H1 (cell line): ENCODE measurements around the gene MTPN. TPM values are rescaled to one million over a fixed set of nuclear protein-coding genes. Genes with fewer than 3 reads are reported as not detected.

Experiments
- CTCF ChIA-PET: fragments of 300-600 bp; sonication (Branson Sonifier 250); formaldehyde crosslinking; loops from one replicate; lab custom pipeline; 2021; ENCODE audit not compliant: partially characterized antibody; lab: Charles Lee
- POLR2A ChIA-PET: fragments of 300-600 bp; sonication (Branson Sonifier 250); formaldehyde crosslinking; loops from one replicate; lab custom pipeline; 2021; ENCODE audit warnings: inconsistent platforms; ENCODE audit not compliant: partially characterized antibody; lab: Charles Lee
- DNase-seq, 2 experiments: peaks; one replicate each; pipeline versions ENCODE4 v3.0.0 to v3.0.0-alpha.2; 2010 to 2022; ENCODE audit warnings: low spot score in 2 of 2, low read depth in 1 of 2, mixed read lengths in 1 of 2
- FAIRE-seq: peaks from 2 replicates; lab custom pipeline; 2011; peaks lifted over from hg19 to GRCh38; lab: Jason Lieb, UNC
- H2AFZ ChIP-seq: 2 replicates; pipeline ENCODE4 v1.8.1; 2012; ENCODE audit warnings: low read length, inconsistent platforms
- H2AK5ac ChIP-seq: 2 replicates; pipeline ENCODE4 v1.6.1; 2013; ENCODE audit warnings: low read depth, low read length
- H2BK120ac ChIP-seq: replicated peaks from 2 replicates; pipeline ENCODE3; 2013; ENCODE audit warnings: low read depth, low read length, inconsistent platforms
- H2BK12ac ChIP-seq: 2 replicates; pipeline ENCODE4 v1.6.1; 2013; ENCODE audit warnings: low read depth, low read length
- H2BK15ac ChIP-seq: 2 replicates; pipeline ENCODE4 v1.6.1; 2013; ENCODE audit warnings: low read length
- H2BK20ac ChIP-seq: 2 replicates; pipeline ENCODE4 v1.6.1; 2013; ENCODE audit warnings: low read length
- H2BK5ac ChIP-seq: 2 replicates; pipeline ENCODE4 v1.6.1; 2013; ENCODE audit warnings: low read depth, low read length
- H3K14ac ChIP-seq: 2 replicates; pipeline ENCODE4 v1.6.1; 2013; ENCODE audit warnings: inconsistent platforms; ENCODE audit not compliant: insufficient read length
- H3K18ac ChIP-seq: 2 replicates; pipeline ENCODE4 v1.6.1; 2013; ENCODE audit warnings: low read length; ENCODE audit errors: extremely low read depth
- H3K23ac ChIP-seq: 2 replicates; pipeline ENCODE4 v1.6.1; 2013; ENCODE audit warnings: inconsistent platforms; ENCODE audit not compliant: insufficient read length
- H3K23me2 ChIP-seq: 2 replicates; pipeline ENCODE4 v1.6.1; 2013; ENCODE audit warnings: low read depth, low read length
- H3K27ac ChIP-seq: 2 replicates; pipeline ENCODE4 v1.6.1; 2011; ENCODE audit warnings: low read depth, low read length, inconsistent platforms
- H3K27me3 ChIP-seq, 4 experiments: replicated peaks in 1 of 4; 1 replicate in 1 of 4; 2 replicates in 3 of 4; pipeline versions ENCODE4 v1.6.1 to v1.8.1; 2011 to 2013; ENCODE audit warnings: low read length in 3 of 4, mild to moderate bottlenecking in 3 of 4, inconsistent platforms in 2 of 4, mixed read lengths in 2 of 4, moderate library complexity in 1 of 4; ENCODE audit not compliant: control insufficient read depth in 3 of 4, insufficient read depth in 3 of 4; ENCODE audit errors: extremely low read depth in 1 of 4
- H3K36me3 ChIP-seq, 4 experiments: 2 replicates each; pipeline versions ENCODE4 v1.6.1 to v1.8.1; 2011 to 2013; ENCODE audit warnings: mild to moderate bottlenecking in 4 of 4, low read length in 3 of 4, moderate library complexity in 2 of 4, control low read depth in 1 of 4, inconsistent platforms in 1 of 4; ENCODE audit not compliant: insufficient read depth in 4 of 4, control insufficient read depth in 2 of 4
- H3K4ac ChIP-seq: replicated peaks from 2 replicates; pipeline ENCODE3; 2013; ENCODE audit warnings: low read length, low read depth, mixed read lengths, inconsistent platforms; ENCODE audit not compliant: insufficient read length
- H3K4me1 ChIP-seq, 4 experiments: replicated peaks in 1 of 4; 1 replicate in 1 of 4; 2 replicates in 3 of 4; pipeline versions ENCODE4 v1.6.1 to v1.8.1; 2011 to 2013; ENCODE audit warnings: low read length in 3 of 4, inconsistent platforms in 2 of 4, mixed read lengths in 1 of 4; ENCODE audit not compliant: insufficient read depth in 4 of 4, control insufficient read depth in 3 of 4
- H3K4me2 ChIP-seq, 2 experiments: 2 replicates each; pipeline versions ENCODE4 v1.6.1 to v1.8.1; 2011 to 2013; ENCODE audit warnings: low read depth in 2 of 2, low read length in 2 of 2, control low read depth in 1 of 2, inconsistent platforms in 1 of 2, mild to moderate bottlenecking in 1 of 2; ENCODE audit not compliant: insufficient read depth in 1 of 2
- H3K4me3 ChIP-seq, 4 experiments: fragments of 200-600, 300-600 bp in 1 of 4; sonication (generic), shearing (Covaris generic), sonication (Bioruptor Twin) in 1 of 4; 2 replicates each; pipeline versions ENCODE4 v1.5.1 to v1.8.1; 2011 to 2016; ENCODE audit warnings: low read length in 4 of 4, low read depth in 3 of 4, control low read depth in 2 of 4, inconsistent platforms in 2 of 4, mild to moderate bottlenecking in 2 of 4, mixed read lengths in 1 of 4, moderate library complexity in 1 of 4; ENCODE audit not compliant: insufficient read depth in 2 of 4; ENCODE audit errors: extremely low read depth in 1 of 4
- H3K56ac ChIP-seq: replicated peaks from 2 replicates; pipeline ENCODE3; 2013; ENCODE audit warnings: low read depth, mild to moderate bottlenecking, mixed read lengths, low read length, inconsistent platforms; ENCODE audit not compliant: insufficient read length
- H3K79me1 ChIP-seq: 2 replicates; pipeline ENCODE4 v1.6.1; 2013; ENCODE audit warnings: low read depth, low read length, control low read depth
- H3K79me2 ChIP-seq, 2 experiments: 2 replicates each; pipeline versions ENCODE4 v1.6.1 to v1.8.1; 2012 to 2013; ENCODE audit warnings: low read length in 2 of 2, mild to moderate bottlenecking in 2 of 2, inconsistent platforms in 1 of 2; ENCODE audit not compliant: insufficient read depth in 2 of 2, control insufficient read depth in 1 of 2
- H3K9ac ChIP-seq, 4 experiments: replicated peaks in 1 of 4; 1 replicate in 1 of 4; 2 replicates in 3 of 4; pipeline versions ENCODE4 v1.6.1 to v1.8.1; 2011 to 2013; ENCODE audit warnings: low read depth in 3 of 4, low read length in 3 of 4, control low read depth in 2 of 4, mild to moderate bottlenecking in 2 of 4, moderate library complexity in 2 of 4, inconsistent platforms in 1 of 4; ENCODE audit errors: extremely low read depth in 1 of 4
- H3K9me3 ChIP-seq, 2 experiments: 2 replicates each; pipeline versions ENCODE4 v1.6.1 to v1.8.1; 2012 to 2013; ENCODE audit warnings: mild to moderate bottlenecking in 2 of 2, moderate library complexity in 2 of 2, control low read depth in 1 of 2, inconsistent platforms in 1 of 2, low read depth in 1 of 2, low read length in 1 of 2, mixed read lengths in 1 of 2; ENCODE audit not compliant: insufficient read depth in 2 of 2
- H4K20me1 ChIP-seq, 2 experiments: replicated peaks in 1 of 2; 2 replicates each; pipeline versions ENCODE3 to v1.8.1; 2011 to 2013; ENCODE audit warnings: inconsistent platforms in 2 of 2, low read length in 2 of 2, mild to moderate bottlenecking in 1 of 2; ENCODE audit not compliant: insufficient read depth in 2 of 2, control insufficient read depth in 1 of 2
- H4K5ac ChIP-seq: 2 replicates; pipeline ENCODE4 v1.6.1; 2013; ENCODE audit warnings: low read length, low read depth, mixed read lengths, inconsistent platforms; ENCODE audit not compliant: insufficient read length
- H4K8ac ChIP-seq: 2 replicates; pipeline ENCODE4 v1.8.0; 2013; ENCODE audit warnings: mild to moderate bottlenecking, moderate library complexity, low read length, inconsistent platforms; ENCODE audit not compliant: insufficient read depth; ENCODE audit errors: extremely low read depth
- H4K91ac ChIP-seq: replicated peaks from 2 replicates; pipeline ENCODE3; 2013; ENCODE audit warnings: low read length, mixed read lengths, inconsistent platforms; ENCODE audit not compliant: insufficient read length
- CBX8 ChIP-seq: fragments of 300-800, 300-1000 bp; sonication (generic); IDR thresholded peaks from 2 replicates; pipeline ENCODE4 v1.7.1; 2016; ENCODE audit warnings: low read depth, low read length, borderline replicate concordance
- CHD1 ChIP-seq: IDR thresholded peaks from 2 replicates; pipeline ENCODE4 v1.6.1; 2012; ENCODE audit warnings: low read depth, low read length, improper control_type of control experiment
- CHD2 ChIP-seq: IDR thresholded peaks from 2 replicates; pipeline ENCODE4 v1.6.1; 2012; ENCODE audit warnings: low read length, improper control_type of control experiment
- CTBP2 ChIP-seq: IDR thresholded peaks from 2 replicates; pipeline ENCODE4 v1.7.0; 2011; ENCODE audit warnings: borderline replicate concordance, mild to moderate bottlenecking, moderate library complexity, mixed read lengths, low read length; ENCODE audit not compliant: insufficient read depth, insufficient read length
- E2F6 ChIP-seq: IDR thresholded peaks from 2 replicates; pipeline ENCODE4 v1.6.1; 2012; ENCODE audit warnings: inconsistent platforms
- PHF8 ChIP-seq: fragments of 200-600 bp; sonication (generic); conservative IDR thresholded peaks from 2 replicates; pipeline ENCODE4 v1.7.1; 2012; ENCODE audit warnings: low read depth, mild to moderate bottlenecking, inconsistent platforms, low read length, moderate library complexity
- YY1 ChIP-seq: IDR thresholded peaks from 2 replicates; pipeline ENCODE4 v1.6.1; 2011; ENCODE audit warnings: low read depth, mild to moderate bottlenecking, low read length
- WGBS, 2 experiments: shearing (Covaris generic) in 1 of 2; methylation state at CpG; one replicate each; pipeline versions ENCODE4 v1.1.6 to v1.1.7; 2013 to 2015; ENCODE audit warnings: low lambda C conversion rate in 2 of 2, mixed read lengths in 2 of 2, inconsistent platforms in 1 of 2, low coverage in 1 of 2, missing lambda C conversion rate in 1 of 2; ENCODE audit not compliant: insufficient replicate concordance in 2 of 2, insufficient coverage in 1 of 2, insufficient read length in 1 of 2; ENCODE audit errors: extremely low coverage in 1 of 2, missing lambda C conversion rate in 1 of 2; 5-methylcytosine and 5-hydroxymethylcytosine counted together
- polyA plus RNA-seq, 7 experiments: library from polyadenylated mRNA; depleted of rRNA in 3 of 7; stranded (reverse) in 5 of 7; unstranded in 2 of 7; fragments of >200 nt in 5 of 7; fragments of 200-250 nt in 2 of 7; gene quantifications; 1 replicate in 5 of 7; 2 replicates in 1 of 7; 4 replicates in 1 of 7; pipeline versions ENCODE4 v1.2.1 to v1.2.3, GENCODE V29; 2011 to 2013; ENCODE audit warnings: missing spikeins in 2 of 7, mixed read lengths in 2 of 7
- total RNA-seq: library from RNA; stranded (reverse); fragmentation: NEBNext Ultra II Directional; extraction: Animal tissue kit (Norgen Biotek cat#: 25700); gene quantifications from 2 replicates; pipeline ENCODE4 v1.2.1, GENCODE V29; 2021

MTPN gene
- total and polyA plus RNA-seq, 2 of the 8 experiments (the other 6 are each of a cell fraction or from before 2014, with no cell fraction given) = 33.0 to 101 TPM

- H3K4me3 ChIP-seq = no peak overlapping the region
- H3K4ac ChIP-seq = no peak overlapping the region
- peaks cover 0 to 6% of the 10 kb centered on the region in 2 experiments for H4K20me1 ChIP-seq
- no peaks in the 10 kb centered on the region for H3K23me2 ChIP-seq
- H3K27me3 ChIP-seq = no peaks in the 10 kb centered on the region
- no peak overlapping the region for H3K9ac ChIP-seq
- H3K36me3 ChIP-seq = no peaks in the 10 kb centered on the region; a peak in 1 of 8 replicates
- no peak overlapping the region for H2BK5ac ChIP-seq
- H4K91ac ChIP-seq = no peak overlapping the region
- no peak overlapping the region for H3K27ac ChIP-seq
- H4K5ac ChIP-seq = no peak overlapping the region
- no peak for DNase-seq
- H3K23ac ChIP-seq = no peak overlapping the region
- H3K56ac ChIP-seq = no peak overlapping the region
- TF ChIP-seq CBX8 (no peak), PHF8 (no peak), CHD2 (no peak), CTBP2 (no peak), CHD1 (no peak), YY1 (no peak), E2F6 (no peak)
- TF ChIP-seq, all 59 proteins: peak for 0
- H2BK12ac ChIP-seq = no peak overlapping the region
- 82% methylated on average over 2 of the region's 2 CpGs; no CpG with 5 or more reads in 1 of the 2 experiments for WGBS, 2 experiments
- CTCF ChIA-PET = no interaction called here
- H3K4me1 ChIP-seq = peaks cover 0 to 7% (median 4%) of the 10 kb centered on the region in 4 experiments; a peak in 3 of 7 replicates
- no peak overlapping the region for H4K8ac ChIP-seq
- H2BK20ac ChIP-seq = no peak overlapping the region
- POLR2A ChIA-PET = no interaction called here
- no peak overlapping the region for H3K14ac ChIP-seq
- no peak overlapping the region for H3K4me2 ChIP-seq
- H2BK15ac ChIP-seq = no peak overlapping the region
- H3K79me2 ChIP-seq = peaks cover 0 to 50% of the 10 kb centered on the region in 2 experiments; a peak in 3 of 4 replicates
- peaks cover 3% of the 10 kb centered on the region; the same call in 1 of the 2 replicates for H3K79me1 ChIP-seq
- no peak overlapping the region for H3K18ac ChIP-seq
- no peak for FAIRE-seq
- no peaks in the 10 kb centered on the region for H3K9me3 ChIP-seq
- H2BK120ac ChIP-seq = no peak overlapping the region
- H2AK5ac ChIP-seq = no peak overlapping the region
- H2AFZ ChIP-seq = no peak overlapping the region
These were observed 40.5 kb downstream of the MTPN start for GRCh38 chr7:135936497-135937217.
